Natural killer cell treated with Interleukin-12 subunit alpha and Interleukin-12 subunit beta and Interleukin-15 and Interleukin-18, amount 100 ng/mL, for 72 hours (primary cell): ENCODE data around the gene FBXO39. TPM values are rescaled to one million over a fixed set of nuclear protein-coding genes. Genes with fewer than 3 reads are reported as not detected.
"Not testable (repeated sequence)": the region's sequence is repeated elsewhere in the genome, so short reads cannot be mapped to it uniquely, and the experiment has no call there.

ENCODE experiments used
- ATAC-seq, 2 donors: fragments of 150-1000 bp; cut with Tn5 transposase in 1 of 2; sonication (Bioruptor Pico), chemical (Tn5 transposase) in 1 of 2; 2 replicates each; pipeline ENCODE4 v1.10.0; 2021
- DNase-seq: peaks from one replicate; pipeline ENCODE4 v3.0.0; 2022; ENCODE audit warnings: low spot score
- H3K27ac Mint-ChIP-seq, 2 donors: 1 replicate in 1 of 2; 2 replicates in 1 of 2; pipeline ENCODE4 v1.8.0; 2022; ENCODE audit warnings: mixed read lengths in 2 of 2, mild to moderate bottlenecking in 1 of 2, moderate library complexity in 1 of 2
- H3K27me3 Mint-ChIP-seq, 2 donors: 1 replicate in 1 of 2; 2 replicates in 1 of 2; pipeline ENCODE4 v1.8.0; 2022; ENCODE audit warnings: mixed read lengths in 2 of 2
- H3K36me3 Mint-ChIP-seq: one replicate; pipeline ENCODE4 v1.8.0; 2022; ENCODE audit warnings: mixed read lengths
- H3K4me1 Mint-ChIP-seq, 2 donors: 1 replicate in 1 of 2; 2 replicates in 1 of 2; pipeline ENCODE4 v1.8.0; 2022; ENCODE audit warnings: low read depth in 2 of 2, mixed read lengths in 2 of 2, mild to moderate bottlenecking in 1 of 2
- H3K4me3 Mint-ChIP-seq: one replicate; pipeline ENCODE4 v1.8.0; 2022; ENCODE audit warnings: mixed read lengths
- H3K9me3 Mint-ChIP-seq: 2 replicates; pipeline ENCODE4 v1.8.0; 2022; ENCODE audit warnings: mixed read lengths
- total RNA-seq, 2 donors: library from RNA; stranded (reverse); gene quantifications; one replicate each; pipeline ENCODE4 v1.2.3, GENCODE V29; 2022

Gene FBXO39
- under 1 TPM; 0.42 to 0.55 TPM for total RNA-seq

DNA sequence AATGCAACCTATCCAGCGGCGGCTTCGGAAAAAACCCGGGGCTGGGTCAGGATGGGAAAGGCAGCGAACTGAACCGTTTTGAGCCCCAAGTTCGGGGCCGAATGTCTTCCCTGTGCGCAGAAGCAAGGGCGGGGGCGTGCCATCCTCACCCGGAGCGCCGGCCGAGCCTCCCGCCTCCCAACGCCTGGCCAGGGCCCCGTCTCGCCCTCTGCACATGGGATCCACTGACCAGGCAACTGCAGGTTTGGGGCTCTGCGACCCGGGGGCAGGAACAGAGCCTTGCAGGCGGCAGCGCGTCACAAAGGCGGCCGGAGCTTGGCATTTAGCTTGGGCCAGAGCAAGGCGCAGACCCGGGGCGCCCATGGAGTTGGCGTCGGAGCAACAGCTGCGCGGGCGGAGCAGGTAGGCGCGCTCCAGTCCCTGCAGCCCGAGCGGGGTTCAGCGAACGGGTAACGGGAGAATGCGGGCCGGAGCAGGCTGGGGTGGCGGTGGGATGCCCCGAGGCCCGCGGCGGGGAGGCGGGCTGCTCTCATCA is at the start of gene FBXO39:
Gene FBXO39 (plus strand): TSS at position 345 of the 535 bp plus-strand sequence. CDS start 3,654 bp downstream, outside the sequence.
- DNase-seq: no peak
- no peak within 1 kb of the TSS for H3K27ac Mint-ChIP-seq
- ATAC-seq: peak in 1 of 2 donors; percentile 52

GRCh38 chr17:6729531-6729930 is 46.5 kb upstream of the FBXO39 start:
- DNase-seq (no peak), ATAC-seq (no peak)
- H3K4me3 Mint-ChIP-seq: no peak overlapping the region
- H3K27ac Mint-ChIP-seq: no peak overlapping the region
- H3K27me3 Mint-ChIP-seq: peaks cover 21 to 24% of the 10 kb centered on the region in 2 donors
- H3K36me3 Mint-ChIP-seq: no peaks in the 10 kb centered on the region
- H3K9me3 Mint-ChIP-seq: no peaks in the 10 kb centered on the region
- no peaks in the 10 kb centered on the region for H3K4me1 Mint-ChIP-seq

More for the DNA sequence above, at the start of gene FBXO39:
- no peak within 1 kb of the TSS for H3K4me3 Mint-ChIP-seq
- peaks cover 43% of the 10 kb centered on the region for H3K36me3 Mint-ChIP-seq
- H3K4me1 Mint-ChIP-seq: peaks cover 5 to 21% of the 10 kb centered on the region in 2 donors
- H3K27me3 Mint-ChIP-seq: peaks cover 10 to 21% of the 10 kb centered on the region in 2 donors
- peaks cover 15% of the 10 kb centered on the region for H3K9me3 Mint-ChIP-seq

DNA sequence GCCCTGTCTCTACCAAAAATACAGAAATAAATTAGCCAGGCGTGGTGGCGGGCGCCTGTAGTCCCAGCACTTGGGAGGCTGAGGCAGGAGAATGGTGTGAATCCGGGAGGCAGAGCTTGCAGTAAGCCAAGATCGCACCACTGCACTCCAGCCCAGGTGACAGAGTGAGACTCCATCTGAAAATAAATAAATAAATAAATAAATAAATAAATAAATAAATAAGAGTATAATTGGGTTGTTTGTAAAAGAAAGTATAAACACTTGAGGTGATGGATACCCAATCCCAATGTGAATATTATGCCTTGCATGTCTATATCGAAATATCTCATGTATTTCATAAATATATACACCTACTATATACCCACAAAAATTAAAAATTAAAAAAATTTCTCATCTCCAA is 29.4 kb upstream of the FBXO39 start:
- not testable (repeated sequence) for H3K9me3 Mint-ChIP-seq, DNase-seq, H3K27ac Mint-ChIP-seq, ATAC-seq, H3K4me3 Mint-ChIP-seq, H3K36me3 Mint-ChIP-seq
- Mint-ChIP-seq H3K27me3 (peaks cover 20 to 37% of the 10 kb centered on the region in 2 donors), H3K4me1 (peaks cover 4 to 22% of the 10 kb centered on the region in 2 donors)

- Mint-ChIP-seq H3K27ac (peak overlapping the region in 1 of 2 donors; percentile 78), H3K9me3 (no peaks in the 10 kb centered on the region), H3K4me1 (peaks cover 23 to 38% of the 10 kb centered on the region in 2 donors), H3K4me3 (no peak overlapping the region), H3K36me3 (no peaks in the 10 kb centered on the region), H3K27me3 (peaks cover 10 to 21% of the 10 kb centered on the region in 2 donors)
- ATAC-seq: no peak
- DNase-seq: no peak
Measured at GRCh38 chr17:6748617-6749016, 27.4 kb upstream of the FBXO39 start.

- H3K27ac Mint-ChIP-seq: peak overlapping the region in 1 of 2 donors; percentile 78
- H3K4me1 Mint-ChIP-seq: peaks cover 25 to 41% of the 10 kb centered on the region in 2 donors
- no peak for DNase-seq
Measured at GRCh38 chr17:6749519-6749918, 26.5 kb upstream of the FBXO39 start.

GRCh38 chr17:6752068-6752909 is 23.7 kb upstream of the FBXO39 start:
- DNase-seq: no peak
- Mint-ChIP-seq H3K4me1 (peaks cover 52 to 60% of the 10 kb centered on the region in 2 donors), H3K27ac (peak overlapping the region; percentile 97 to 98), H3K9me3 (no peaks in the 10 kb centered on the region), H3K27me3 (no peaks in the 10 kb centered on the region), H3K4me3 (peak overlapping the region; percentile 83), H3K36me3 (no peaks in the 10 kb centered on the region)
- peak in 1 of 2 donors; percentile 56 for ATAC-seq

More at GRCh38 chr17:6749519-6749918, 26.5 kb upstream of the FBXO39 start:
- Mint-ChIP-seq H3K9me3 (no peaks in the 10 kb centered on the region), H3K27me3 (peaks cover 7 to 13% of the 10 kb centered on the region in 2 donors), H3K4me3 (no peak overlapping the region), H3K36me3 (no peaks in the 10 kb centered on the region)
- ATAC-seq: no peak

GRCh38 chr17:6753006-6753445 is 23.0 kb upstream of the FBXO39 start:
- ATAC-seq (peak; percentile 32 to 84), DNase-seq (peak; percentile 83)
- H3K27ac Mint-ChIP-seq: peak overlapping the region; percentile 97 to 98
- H3K36me3 Mint-ChIP-seq: no peaks in the 10 kb centered on the region
- H3K4me1 Mint-ChIP-seq: peaks cover 60 to 63% of the 10 kb centered on the region in 2 donors
- peak overlapping the region; percentile 83 for H3K4me3 Mint-ChIP-seq
- no peaks in the 10 kb centered on the region for H3K27me3 Mint-ChIP-seq
- H3K9me3 Mint-ChIP-seq: no peaks in the 10 kb centered on the region

- H3K4me1 Mint-ChIP-seq: peaks cover 62 to 66% of the 10 kb centered on the region in 2 donors
- H3K27ac Mint-ChIP-seq: peak overlapping the region; percentile 97 to 98
- peak overlapping the region; percentile 83 for H3K4me3 Mint-ChIP-seq
- no peaks in the 10 kb centered on the region for H3K36me3 Mint-ChIP-seq
- H3K27me3 Mint-ChIP-seq: no peaks in the 10 kb centered on the region
- ATAC-seq: no peak
- DNase-seq: no peak
- H3K9me3 Mint-ChIP-seq: no peaks in the 10 kb centered on the region
Measured at GRCh38 chr17:6753546-6753945, 22.5 kb upstream of the FBXO39 start.

DNA sequence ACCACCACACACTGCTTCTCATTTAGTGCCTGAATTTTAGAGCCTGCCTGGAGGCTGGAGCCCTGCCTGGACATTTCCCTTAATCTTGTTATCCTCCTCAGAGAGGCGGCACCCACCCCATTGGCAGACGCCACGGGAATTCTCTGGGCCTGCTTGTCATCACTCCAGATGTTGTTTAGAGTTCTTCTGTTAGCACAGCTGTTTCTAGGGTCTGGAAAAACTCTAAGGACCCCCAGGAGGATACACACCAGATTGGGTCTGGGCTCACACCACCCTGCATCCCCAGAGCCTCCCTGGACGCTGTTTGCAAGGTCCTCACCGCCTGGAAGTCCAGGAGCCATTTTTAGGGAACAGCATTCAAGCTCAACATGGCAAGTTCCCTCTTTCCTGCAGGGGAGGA is 20.7 kb upstream of the FBXO39 start:
- Mint-ChIP-seq H3K4me3 (peak overlapping the region; percentile 100), H3K9me3 (no peaks in the 10 kb centered on the region), H3K36me3 (no peaks in the 10 kb centered on the region), H3K27me3 (no peaks in the 10 kb centered on the region), H3K4me1 (peaks cover 60% of the 10 kb centered on the region in 2 donors), H3K27ac (peak overlapping the region; percentile 97 to 98)
- ATAC-seq (no peak), DNase-seq (no peak)

DNA sequence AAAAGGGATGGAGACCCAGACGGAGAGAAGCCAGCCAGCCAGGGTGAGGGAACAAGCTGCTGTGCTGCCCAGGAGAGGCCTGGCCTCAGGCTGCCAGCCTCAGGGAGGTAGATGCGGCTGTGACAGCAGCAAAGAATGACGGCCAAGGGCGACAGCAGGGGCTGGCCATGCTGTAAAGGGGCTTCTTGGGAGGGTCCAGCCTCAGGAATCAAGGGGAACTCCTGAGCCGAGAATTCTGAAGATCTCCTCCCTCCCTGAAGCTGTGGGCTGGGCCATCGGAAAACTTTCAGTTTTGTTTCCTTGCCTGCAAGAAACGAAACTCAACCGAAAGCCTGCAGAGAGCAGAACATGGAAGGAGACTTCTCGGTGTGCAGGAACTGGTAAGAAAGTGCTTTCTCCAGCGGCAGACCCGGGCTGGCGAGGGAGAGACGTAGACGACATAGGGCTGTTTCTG is 20.3 kb upstream of the FBXO39 start, which contains the start of gene XAF1:
Gene XAF1 (plus strand): TSS at position 316 of the 454 bp plus-strand sequence. CDS start 33 bp downstream, at position 349.
- Mint-ChIP-seq H3K27ac (peak within 1 kb of the TSS; percentile 97 to 98), H3K4me3 (peak within 1 kb of the TSS; percentile 100), H3K27me3 (no peaks in the 10 kb centered on the region), H3K36me3 (no peaks in the 10 kb centered on the region), H3K9me3 (no peaks in the 10 kb centered on the region), H3K4me1 (peaks cover 60 to 62% of the 10 kb centered on the region in 2 donors)
- peak; percentile 82 for ATAC-seq
- DNase-seq: peak; percentile 79

- H3K27ac Mint-ChIP-seq: peak overlapping the region; percentile 97 to 98
- H3K4me3 Mint-ChIP-seq: peak overlapping the region; percentile 100
- peaks cover 60 to 62% of the 10 kb centered on the region in 2 donors for H3K4me1 Mint-ChIP-seq
- no peaks in the 10 kb centered on the region for H3K9me3 Mint-ChIP-seq
- H3K27me3 Mint-ChIP-seq: no peaks in the 10 kb centered on the region
- no peaks in the 10 kb centered on the region for H3K36me3 Mint-ChIP-seq
- ATAC-seq (peak in 1 of 2 donors; percentile 52), DNase-seq (no peak)
Measured at GRCh38 chr17:6756425-6757031, 19.5 kb upstream of the FBXO39 start.

DNA sequence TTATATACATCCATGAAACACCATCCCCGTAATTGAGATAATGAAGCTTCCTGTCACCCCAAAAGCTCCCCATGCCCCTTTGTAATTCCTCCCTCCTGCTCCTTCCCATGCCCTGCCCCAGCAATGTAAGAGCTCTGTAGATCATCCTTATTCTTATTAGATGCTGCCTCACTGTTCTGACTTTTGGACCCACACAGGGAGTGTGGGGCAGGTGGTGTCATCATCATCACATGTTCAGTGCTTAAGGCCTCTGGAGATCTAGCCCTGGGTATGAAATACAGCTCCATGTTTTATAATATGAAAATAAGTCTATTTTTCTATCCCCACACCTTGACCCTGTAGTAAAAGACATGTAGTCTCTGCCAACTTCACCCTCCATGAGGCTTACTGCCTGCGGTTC is 18.3 kb upstream of the FBXO39 start:
- H3K36me3 Mint-ChIP-seq: peaks cover 4% of the 10 kb centered on the region
- peaks cover 54 to 58% of the 10 kb centered on the region in 2 donors for H3K4me1 Mint-ChIP-seq

GRCh38 chr17:6761779-6762178 is 14.2 kb upstream of the FBXO39 start:
- Mint-ChIP-seq H3K4me3 (no peak overlapping the region), H3K9me3 (peaks cover 5% of the 10 kb centered on the region), H3K4me1 (peaks cover 42 to 47% of the 10 kb centered on the region in 2 donors), H3K36me3 (peaks cover 40% of the 10 kb centered on the region), H3K27me3 (no peaks in the 10 kb centered on the region), H3K27ac (no peak overlapping the region)
- DNase-seq: no peak
- no peak for ATAC-seq

More for the DNA sequence above, 18.3 kb upstream of the FBXO39 start:
- Mint-ChIP-seq H3K27me3 (no peaks in the 10 kb centered on the region), H3K9me3 (no peaks in the 10 kb centered on the region), H3K4me3 (peak overlapping the region; percentile 100), H3K27ac (peak overlapping the region; percentile 97 to 98)
- ATAC-seq (no peak), DNase-seq (no peak)
